ENCODE measurements around the gene ODAD4.

Gene ODAD4

GRCh38 chr17:41942626-41943373, 12.4 kb downstream of the ODAD4 start:
- TF ChIP-seq CEBPB (IDR thresholded peaks at IDR 0.05) (no peak), TCF12 (IDR thresholded peaks at IDR 0.05; ENCODE audit: low read depth) (no peak), TEAD4 (IDR thresholded peaks at IDR 0.05) (no peak), NFIC (IDR thresholded peaks at IDR 0.05) (no peak), ZBTB7A (IDR thresholded peaks at IDR 0.05; ENCODE audit: low read depth) (no peak), EGR1 (IDR thresholded peaks at IDR 0.05) (no peak), YY1 (IDR thresholded peaks at IDR 0.05; ENCODE audit: low read depth) (no peak)

GRCh38 chr17:41943492-41943891, 13.1 kb downstream of the ODAD4 start:
- no peak for TF ChIP-seq REST (IDR thresholded peaks at IDR 0.05; ENCODE audit: low read depth)
- TF ChIP-seq EGR1 (IDR thresholded peaks at IDR 0.05): no peak
- TF ChIP-seq TEAD4 (IDR thresholded peaks at IDR 0.05): no peak
- TF ChIP-seq USF1 (IDR thresholded peaks at IDR 0.05): no peak
- TF ChIP-seq YY1 (IDR thresholded peaks at IDR 0.05; ENCODE audit: low read depth): no peak
- TF ChIP-seq EP300 (IDR thresholded peaks at IDR 0.05; ENCODE audit: borderline replicate concordance): no peak
- no peak for TF ChIP-seq MAX (IDR thresholded peaks at IDR 0.05)
- TF ChIP-seq NFIC (IDR thresholded peaks at IDR 0.05): no peak
- no peak for TF ChIP-seq CEBPB (IDR thresholded peaks at IDR 0.05)
- no peak for TF ChIP-seq FOXM1 (IDR thresholded peaks at IDR 0.05; ENCODE audit: borderline replicate concordance, low read depth)
- TF ChIP-seq RAD21 (IDR thresholded peaks at IDR 0.05; ENCODE audit: low read depth): no peak
- TF ChIP-seq ZBTB7A (IDR thresholded peaks at IDR 0.05; ENCODE audit: low read depth): no peak
- TF ChIP-seq TCF12 (IDR thresholded peaks at IDR 0.05; ENCODE audit: low read depth): no peak
- no peak for TF ChIP-seq TAF1 (IDR thresholded peaks at IDR 0.05; ENCODE audit: low read depth)
- TF ChIP-seq CREB1 (IDR thresholded peaks at IDR 0.05; ENCODE audit: low read depth): no peak

GRCh38 chr17:41944943-41945342, 14.5 kb downstream of the ODAD4 start:
- no peak for TF ChIP-seq NFIC (IDR thresholded peaks at IDR 0.05)
- TF ChIP-seq CEBPB (IDR thresholded peaks at IDR 0.05): no peak
- TF ChIP-seq TCF12 (IDR thresholded peaks at IDR 0.05; ENCODE audit: low read depth): no peak
- no peak for TF ChIP-seq CREB1 (IDR thresholded peaks at IDR 0.05; ENCODE audit: low read depth)
- TF ChIP-seq USF1 (IDR thresholded peaks at IDR 0.05): no peak
- no peak for TF ChIP-seq EP300 (IDR thresholded peaks at IDR 0.05; ENCODE audit: borderline replicate concordance)
- no peak for TF ChIP-seq REST (IDR thresholded peaks at IDR 0.05; ENCODE audit: low read depth)
- TF ChIP-seq TAF1 (IDR thresholded peaks at IDR 0.05; ENCODE audit: low read depth): no peak
- no peak for TF ChIP-seq FOXM1 (IDR thresholded peaks at IDR 0.05; ENCODE audit: borderline replicate concordance, low read depth)
- no peak for TF ChIP-seq MAX (IDR thresholded peaks at IDR 0.05)
- TF ChIP-seq RAD21 (IDR thresholded peaks at IDR 0.05; ENCODE audit: low read depth): no peak
- no peak for TF ChIP-seq EGR1 (IDR thresholded peaks at IDR 0.05)
- TF ChIP-seq YY1 (IDR thresholded peaks at IDR 0.05; ENCODE audit: low read depth): no peak
- no peak for TF ChIP-seq ZBTB7A (IDR thresholded peaks at IDR 0.05; ENCODE audit: low read depth)
- no peak for TF ChIP-seq TEAD4 (IDR thresholded peaks at IDR 0.05)

GRCh38 chr17:41948762-41949460, 18.5 kb downstream of the ODAD4 start:
- TF ChIP-seq NFIC (IDR thresholded peaks at IDR 0.05): no peak
- TF ChIP-seq RAD21 (IDR thresholded peaks at IDR 0.05; ENCODE audit: low read depth): no peak
- TF ChIP-seq CEBPB (IDR thresholded peaks at IDR 0.05): no peak
- no peak for TF ChIP-seq CREB1 (IDR thresholded peaks at IDR 0.05; ENCODE audit: low read depth)
- no peak for TF ChIP-seq TEAD4 (IDR thresholded peaks at IDR 0.05)
- no peak for TF ChIP-seq REST (IDR thresholded peaks at IDR 0.05; ENCODE audit: low read depth)
- no peak for TF ChIP-seq TCF12 (IDR thresholded peaks at IDR 0.05; ENCODE audit: low read depth)
- TF ChIP-seq FOXM1 (IDR thresholded peaks at IDR 0.05; ENCODE audit: borderline replicate concordance, low read depth): no peak
